ENCODE data around the gene PCDHA4.

PCDHA4 gene

DNA sequence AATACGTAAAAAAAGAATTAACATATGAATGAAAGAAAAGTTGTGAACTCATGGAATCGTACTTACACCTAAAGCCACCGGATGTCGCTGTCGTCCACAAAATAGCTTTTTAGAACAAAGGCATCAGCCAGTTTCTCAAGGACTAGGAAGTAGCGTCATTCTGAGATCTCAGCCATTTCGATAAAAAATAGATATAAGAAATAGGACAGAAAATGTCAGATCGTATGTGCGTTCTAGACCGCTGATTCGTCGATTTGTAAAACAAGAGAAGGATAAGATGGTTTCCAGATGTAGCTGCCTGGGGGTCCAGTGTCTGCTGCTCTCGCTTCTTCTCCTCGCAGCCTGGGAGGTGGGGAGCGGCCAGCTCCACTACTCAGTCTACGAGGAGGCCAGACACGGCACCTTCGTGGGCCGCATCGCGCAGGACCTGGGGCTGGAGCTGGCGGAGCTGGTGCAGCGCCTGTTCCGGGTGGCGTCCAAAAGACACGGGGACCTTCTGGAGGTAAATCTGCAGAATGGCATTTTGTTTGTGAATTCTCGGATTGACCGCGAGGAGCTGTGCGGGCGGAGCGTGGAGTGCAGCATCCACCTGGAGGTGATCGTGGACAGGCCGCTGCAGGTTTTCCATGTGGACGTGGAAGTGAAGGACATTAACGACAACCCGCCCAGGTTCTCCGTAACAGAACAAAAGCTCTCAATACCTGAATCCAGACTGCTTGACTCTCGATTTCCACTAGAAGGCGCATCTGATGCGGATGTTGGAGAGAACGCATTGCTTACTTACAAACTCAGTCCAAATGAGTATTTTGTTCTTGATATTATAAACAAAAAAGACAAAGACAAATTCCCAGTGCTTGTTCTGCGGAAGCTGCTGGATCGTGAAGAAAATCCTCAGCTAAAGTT is 49.2 kb downstream of the PCDHA4 start, which contains the start of gene PCDHA10:
Gene PCDHA10, plus strand, starts transcription at position 126 of the 903 bp plus-strand sequence. Its CDS starts 152 bp downstream, at position 278.
- no peak for DNase-seq (ENCODE audit: low spot score)

DNA sequence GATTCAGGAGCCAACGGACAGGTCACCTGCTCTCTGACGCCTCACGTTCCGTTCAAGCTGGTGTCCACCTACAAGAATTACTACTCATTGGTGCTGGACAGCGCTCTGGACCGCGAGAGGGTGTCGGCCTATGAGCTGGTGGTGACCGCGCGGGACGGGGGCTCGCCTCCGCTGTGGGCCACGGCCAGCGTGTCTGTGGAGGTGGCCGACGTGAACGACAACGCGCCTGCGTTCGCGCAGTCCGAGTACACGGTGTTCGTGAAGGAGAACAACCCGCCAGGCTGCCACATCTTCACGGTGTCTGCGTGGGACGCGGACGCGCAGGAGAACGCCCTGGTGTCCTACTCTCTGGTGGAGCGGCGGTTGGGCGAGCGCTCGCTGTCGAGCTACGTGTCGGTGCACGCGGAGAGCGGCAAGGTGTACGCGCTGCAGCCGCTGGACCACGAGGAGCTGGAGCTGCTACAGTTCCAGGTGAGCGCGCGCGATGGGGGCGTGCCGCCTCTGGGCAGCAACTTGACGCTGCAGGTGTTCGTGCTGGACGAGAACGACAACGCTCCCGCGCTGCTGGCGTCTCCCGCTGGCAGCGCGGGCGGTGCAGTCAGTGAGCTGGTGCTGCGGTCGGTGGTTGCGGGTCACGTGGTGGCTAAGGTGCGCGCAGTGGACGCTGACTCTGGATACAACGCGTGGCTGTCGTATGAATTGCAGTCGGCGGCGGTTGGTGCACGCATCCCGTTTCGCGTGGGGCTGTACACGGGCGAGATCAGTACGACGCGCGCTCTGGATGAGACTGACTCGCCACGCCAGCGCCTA is 50.5 kb downstream of the PCDHA4 start:
- no peak for DNase-seq (ENCODE audit: low spot score)

GRCh38 chr5:140857987-140858240 is 51.0 kb downstream of the PCDHA4 start:
- no peak for DNase-seq (ENCODE audit: low spot score)

- no peak for DNase-seq (ENCODE audit: low spot score)
These were observed 55.8 kb downstream of the PCDHA4 start for GRCh38 chr5:140862441-140863295.

Data from AG20443 (cell line).